BJ (cell line): ENCODE results near the gene DYNC1H1. TPM values are rescaled to one million over a fixed set of nuclear protein-coding genes. Genes with fewer than 3 reads are reported as not detected.

Experiments used
- CTCF ChIA-PET: fragments of 350-600 bp; formaldehyde crosslinking; extraction: SDS; loops from one replicate; lab custom pipeline; 2021; ENCODE audit warnings: antibody characterized with exemption, inconsistent platforms; lab: Yijun Ruan, JAX
- POLR2A ChIA-PET: fragments of 300-600 bp; sonication (Branson Sonifier 250); formaldehyde crosslinking; extraction: SDS; loops from one replicate; lab custom pipeline; 2021; ENCODE audit warnings: antibody characterized with exemption; lab: Charles Lee
- DNase-seq: peaks from one replicate; pipeline ENCODE4 v3.0.0-alpha.2; 2011; ENCODE audit warnings: low read depth
- H3K27me3 ChIP-seq: 2 replicates; pipeline ENCODE4 v1.6.0; 2011; ENCODE audit warnings: low read length; ENCODE audit not compliant: control insufficient read depth, insufficient read depth
- H3K36me3 ChIP-seq: 2 replicates; pipeline ENCODE4 v1.5.1; 2011; ENCODE audit warnings: low read length; ENCODE audit not compliant: control insufficient read depth, insufficient read depth
- H3K4me3 ChIP-seq: 2 replicates; pipeline ENCODE4 v1.5.1; 2011; ENCODE audit warnings: low read depth, mild to moderate bottlenecking, control low read depth, low read length
- CTCF ChIP-seq: IDR thresholded peaks from 2 replicates; pipeline ENCODE4 v1.5.1; 2011; ENCODE audit warnings: low read depth, mild to moderate bottlenecking, control low read depth, inconsistent platforms, low read length, moderate library complexity; ENCODE audit not compliant: insufficient read depth
- polyA plus RNA-seq: library from polyadenylated mRNA; depleted of rRNA; stranded (reverse); fragments of >200 nt; gene quantifications from 2 replicates; pipeline ENCODE4 v1.2.3, GENCODE V29; 2011

Gene DYNC1H1
- polyA plus RNA-seq, 1 experiment, result 139 TPM

DNA sequence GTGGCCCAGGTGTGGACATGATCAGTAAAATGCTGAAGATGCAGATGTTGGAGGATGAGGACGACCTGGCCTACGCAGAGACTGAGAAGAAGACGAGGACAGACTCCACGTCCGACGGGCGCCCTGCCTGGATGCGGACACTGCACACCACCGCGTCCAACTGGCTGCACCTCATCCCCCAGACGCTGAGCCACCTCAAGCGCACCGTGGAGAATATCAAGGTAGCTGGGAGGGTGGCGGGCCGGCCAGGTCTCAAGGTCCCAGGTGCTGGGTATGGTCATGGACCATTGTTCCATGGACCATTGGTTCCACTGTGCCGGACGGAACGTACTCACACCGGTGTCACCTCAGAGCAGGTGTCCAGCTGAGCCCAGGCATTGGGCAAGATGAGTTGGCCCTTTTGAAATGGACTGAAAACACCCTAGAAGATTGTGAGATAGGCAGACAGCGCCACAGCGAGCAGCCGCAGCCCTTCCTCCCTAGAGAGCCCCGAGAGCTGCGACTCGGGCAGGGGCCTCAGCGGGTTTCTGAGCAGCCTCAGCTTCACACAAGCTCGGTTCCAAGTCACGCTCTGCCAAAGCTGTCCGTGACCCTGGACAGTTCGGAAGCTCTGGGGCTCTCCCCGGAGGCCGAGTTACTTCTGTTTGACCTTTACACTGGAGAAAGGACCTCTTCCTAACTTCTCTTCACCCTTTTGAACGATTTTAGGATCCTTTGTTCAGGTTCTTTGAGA is 83.6 kb downstream of the DYNC1H1 start:
- H3K36me3 ChIP-seq, result peaks cover 63% of the 10 kb centered on the region
- no peak overlapping the region for H3K4me3 ChIP-seq
- ChIA-PET POLR2A (no interaction called here), CTCF (interaction anchor here (1.0 to 1.7 kb wide), 2 partner anchors 17 to 267 kb away, joined by 4 to 6 read pairs; no protein-coding TSS in a partner anchor)
- no peak for DNase-seq
- no peaks in the 10 kb centered on the region for H3K27me3 ChIP-seq
- no peak for TF ChIP-seq CTCF

DNA sequence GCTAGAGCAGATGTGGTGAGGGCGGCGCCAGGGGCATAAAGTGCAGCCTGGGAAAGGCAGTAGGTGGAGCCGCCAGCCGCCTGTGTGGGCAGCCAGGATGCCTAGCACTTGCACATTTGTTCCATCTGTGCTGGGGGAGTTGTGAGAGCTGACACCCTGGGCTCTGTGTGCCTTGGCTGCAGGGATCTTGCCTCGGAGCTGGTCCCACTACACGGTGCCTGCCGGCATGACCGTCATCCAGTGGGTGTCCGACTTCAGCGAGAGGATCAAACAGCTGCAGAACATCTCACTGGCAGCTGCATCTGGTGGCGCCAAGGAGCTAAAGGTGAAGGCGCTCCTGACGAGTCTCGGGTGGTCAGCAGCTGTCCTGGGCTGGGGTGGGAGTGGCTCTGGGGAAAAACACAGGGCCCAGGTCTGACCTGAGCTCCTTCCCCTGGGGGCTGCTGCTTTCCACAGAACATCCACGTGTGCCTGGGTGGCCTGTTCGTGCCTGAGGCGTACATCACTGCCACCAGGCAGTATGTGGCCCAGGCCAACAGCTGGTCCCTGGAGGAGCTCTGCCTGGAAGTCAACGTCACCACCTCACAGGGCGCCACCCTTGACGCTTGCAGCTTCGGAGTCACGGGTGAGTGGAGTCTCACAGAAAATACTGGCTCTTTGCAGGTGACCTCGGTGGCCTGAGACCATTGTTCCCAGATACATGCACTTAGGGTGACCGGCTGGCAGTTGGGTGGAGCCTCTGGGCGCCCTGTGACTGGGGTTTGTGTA is 85.1 kb downstream of the DYNC1H1 start:
- TF ChIP-seq CTCF, result no peak
- Histone ChIP-seq H3K27me3 (no peaks in the 10 kb centered on the region), H3K4me3 (no peak overlapping the region), H3K36me3 (peaks cover 53% of the 10 kb centered on the region)
- CTCF ChIA-PET, result interaction anchor here (0.6 to 3.3 kb wide), 5 partner anchors 19 to 265 kb away, joined by 3 to 9 read pairs (median 6); no protein-coding TSS in a partner anchor
- DNase-seq, result no peak
- POLR2A ChIA-PET, result no interaction called here

DNA sequence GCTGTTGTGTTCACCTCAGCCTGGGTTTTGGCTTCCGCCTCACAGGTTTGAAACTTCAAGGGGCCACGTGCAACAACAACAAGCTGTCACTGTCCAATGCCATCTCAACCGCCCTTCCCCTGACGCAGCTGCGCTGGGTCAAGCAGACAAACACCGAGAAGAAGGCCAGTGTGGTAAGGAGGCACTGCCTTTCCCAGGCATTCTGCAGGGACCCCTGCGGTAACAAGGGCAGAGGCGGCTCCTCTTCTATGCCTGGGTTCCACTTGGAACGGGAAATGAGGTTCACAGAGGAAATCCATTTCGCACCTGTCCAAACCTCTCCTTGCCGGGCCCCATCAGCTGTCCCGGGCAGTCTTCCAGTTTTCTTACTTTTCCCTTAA is 85.6 kb downstream of the DYNC1H1 start:
- DNase-seq, result no peak
- H3K36me3 ChIP-seq, result peaks cover 50% of the 10 kb centered on the region
- H3K27me3 ChIP-seq, result no peaks in the 10 kb centered on the region
- no peak for TF ChIP-seq CTCF
- ChIA-PET CTCF (interaction anchor here (0.6 to 3.3 kb wide), 4 partner anchors 34 to 265 kb away, joined by 3 to 9 read pairs (median 6); no protein-coding TSS in a partner anchor), POLR2A (no interaction called here)
- no peak overlapping the region for H3K4me3 ChIP-seq

DNA sequence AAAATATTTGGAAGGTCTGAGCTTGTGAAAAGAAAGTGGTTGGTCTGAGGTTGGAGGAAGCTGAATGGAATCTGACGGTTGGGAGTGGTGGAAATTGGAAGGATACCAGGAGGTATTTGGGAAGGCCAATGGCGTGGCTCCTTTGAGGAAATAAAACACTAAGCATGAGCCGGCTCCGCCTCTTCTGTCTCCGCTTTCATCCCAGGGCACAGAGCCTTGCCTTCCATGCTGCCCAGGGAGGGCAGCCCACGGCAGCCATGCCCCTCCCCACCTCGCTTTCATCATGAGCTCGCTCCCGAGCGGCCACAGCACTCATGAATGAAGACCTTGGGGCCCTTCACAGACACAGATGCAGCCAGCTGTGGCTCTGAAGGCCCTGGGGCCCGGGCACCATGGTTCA is 86.3 kb downstream of the DYNC1H1 start:
- ChIA-PET POLR2A (no interaction called here), CTCF (interaction anchor here (2.9 to 3.3 kb wide), 2 partner anchors 46 to 264 kb away, joined by 9 read pairs; no protein-coding TSS in a partner anchor)
- Histone ChIP-seq H3K27me3 (no peaks in the 10 kb centered on the region), H3K4me3 (no peak overlapping the region), H3K36me3 (peaks cover 52% of the 10 kb centered on the region)
- TF ChIP-seq CTCF, result no peak
- DNase-seq, result peak; percentile 85

- H3K36me3 ChIP-seq, result peaks cover 45% of the 10 kb centered on the region
- ChIA-PET CTCF (interaction anchor here (1.2 kb wide), 1 partner anchor 24 kb away, joined by 3 read pairs; no protein-coding TSS in a partner anchor), POLR2A (no interaction called here)
- no peak for DNase-seq
- H3K27me3 ChIP-seq, result no peaks in the 10 kb centered on the region
- TF ChIP-seq CTCF, result no peak
- no peak overlapping the region for H3K4me3 ChIP-seq
Observed at GRCh38 chr14:102052522-102052921, 88.1 kb downstream of the DYNC1H1 start.
